HG02970 (cell line): Measurements from ENCODE around the gene UBE3D.
"Not testable (repeated sequence)": the region's sequence is repeated elsewhere in the genome, so short reads cannot be mapped to it uniquely, and the experiment has no call there.

ENCODE experiments used
- ATAC-seq: cut with Tn5 transposase; IDR thresholded peaks from one replicate; pipeline ENCODE4 v1.9.1; 2021; ENCODE audit warnings: mild to moderate bottlenecking, moderate library complexity, moderate number of reproducible peaks; ENCODE audit not compliant: unreplicated experiment, low FRiP score

The UBE3D gene

DNA sequence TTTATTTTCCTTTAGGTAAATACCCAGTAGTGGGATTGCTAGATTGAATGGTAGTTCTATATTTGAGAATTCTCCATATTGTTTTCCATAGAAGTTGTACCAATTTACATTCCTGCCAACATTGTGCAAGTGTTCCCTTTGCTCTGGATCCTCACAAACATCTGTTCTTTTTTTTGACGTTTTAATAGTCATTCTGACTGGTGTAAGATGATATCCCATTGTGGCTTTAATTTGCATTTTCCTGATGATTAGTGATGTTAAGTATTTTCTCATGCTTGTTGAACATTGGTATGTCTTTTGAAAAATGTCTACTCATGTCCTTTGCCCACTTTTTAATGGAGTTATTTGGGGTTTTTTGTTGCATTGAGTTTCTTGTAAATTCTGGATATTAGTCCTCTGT, 85.6 kb downstream of the UBE3D start:
- no peak for ATAC-seq

DNA sequence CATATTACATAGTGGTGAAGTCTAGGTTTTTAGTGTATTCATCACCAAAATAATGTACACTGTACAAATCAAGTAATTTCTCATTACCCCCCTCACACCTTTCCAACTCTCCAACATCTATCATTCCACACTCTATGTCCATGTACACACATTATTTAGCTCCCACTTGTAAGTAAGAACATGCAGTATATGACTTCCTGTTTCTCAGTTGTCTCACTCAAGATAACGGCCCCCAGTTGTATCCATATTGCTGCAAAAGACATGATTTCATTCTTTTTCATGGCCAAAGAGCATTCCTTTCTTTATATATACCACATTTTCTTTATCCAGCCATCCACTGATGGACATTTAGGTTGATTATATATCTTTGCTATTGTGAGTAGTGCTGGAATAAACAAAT, 86.0 kb downstream of the UBE3D start:
- no peak for ATAC-seq

DNA sequence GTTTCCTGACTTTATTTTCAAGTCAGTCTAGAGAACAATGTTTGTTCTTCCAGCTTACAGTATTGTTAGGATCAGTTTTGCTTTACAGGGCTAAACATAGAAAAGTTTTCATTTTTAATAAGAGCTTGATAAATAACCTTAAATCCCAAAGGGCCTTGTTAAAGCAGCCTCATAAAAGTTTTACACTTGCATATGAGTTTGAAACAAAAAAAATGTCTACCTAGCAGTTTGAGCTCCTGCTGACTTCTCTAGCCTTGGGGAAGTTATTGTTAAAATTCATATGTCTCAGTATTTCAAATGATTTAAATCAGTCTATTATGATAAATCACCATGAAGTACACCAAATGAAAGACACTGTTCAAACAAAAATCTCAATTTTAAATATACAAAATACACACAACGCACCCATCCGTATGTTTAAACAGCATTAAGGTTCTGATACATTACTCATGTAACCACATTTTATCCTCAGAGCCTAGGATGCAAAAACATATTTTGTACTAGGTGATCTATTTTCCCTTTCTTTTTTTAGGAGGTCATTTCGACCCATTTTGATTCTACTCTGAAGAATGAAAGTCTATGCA, 87.2 kb downstream of the UBE3D start:
- ATAC-seq = no peak

DNA sequence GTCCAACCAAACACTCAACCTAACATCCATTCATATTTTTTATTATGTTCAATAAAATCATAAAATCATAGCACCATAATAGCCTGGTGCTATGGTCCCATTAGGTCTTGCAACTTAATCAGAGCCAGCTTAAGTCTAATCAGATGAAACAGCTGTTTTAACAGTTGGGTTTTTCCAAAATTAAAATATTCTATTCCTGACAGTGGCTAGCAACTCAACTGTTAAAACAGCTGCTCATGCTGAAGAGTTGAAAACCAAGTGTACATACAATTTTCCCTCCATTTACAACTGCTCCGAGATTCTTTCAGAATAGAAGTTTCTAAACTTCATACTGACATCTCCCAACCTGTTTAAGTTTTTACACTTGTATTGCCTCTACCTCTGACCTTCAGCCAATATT, 89.5 kb downstream of the UBE3D start:
- ATAC-seq = no peak

DNA sequence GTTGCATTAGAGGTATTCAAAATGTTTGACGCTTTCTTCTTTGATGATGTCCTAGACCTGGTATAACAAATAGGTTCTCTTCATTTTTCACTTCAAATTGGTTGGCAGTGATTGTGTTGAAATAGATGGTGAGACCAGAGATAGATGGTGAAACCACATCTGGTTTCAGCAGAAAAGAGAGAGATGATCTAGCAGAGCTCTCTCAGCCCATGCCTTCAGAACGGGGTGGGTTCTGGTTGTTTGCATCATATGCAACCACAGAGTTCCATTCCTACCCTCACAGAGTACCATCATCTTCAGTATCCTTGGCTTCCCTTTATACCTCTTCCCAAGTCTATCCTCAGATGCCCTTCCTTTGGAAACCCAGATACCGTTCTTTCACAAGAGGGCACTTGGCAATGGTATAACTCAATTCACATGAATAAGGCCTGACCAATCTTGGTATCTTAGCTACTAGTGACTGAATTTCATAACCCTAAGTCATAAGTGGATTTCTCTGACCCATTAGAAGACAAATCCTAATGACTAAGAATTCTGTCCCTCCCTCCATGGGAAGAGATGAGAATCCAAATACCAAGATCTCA, 93.7 kb downstream of the UBE3D start:
- ATAC-seq = no peak

DNA sequence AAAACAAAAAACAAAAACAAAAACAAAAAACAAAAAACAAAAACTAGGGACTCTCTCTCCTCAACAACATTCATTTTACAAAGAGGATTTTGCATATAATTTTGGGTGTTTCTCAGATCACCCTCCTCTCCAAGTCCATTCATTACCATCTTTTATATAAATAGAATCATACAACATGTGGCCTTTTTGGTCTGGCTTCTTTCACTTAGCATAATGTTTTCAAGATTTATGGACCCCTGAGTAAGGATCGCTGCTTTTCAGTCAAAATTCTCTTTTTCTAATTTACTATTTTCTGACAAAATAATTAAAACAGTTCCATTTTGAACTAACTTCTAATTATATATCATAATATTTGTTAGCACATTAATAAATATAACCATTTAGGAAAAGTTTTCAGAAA, 94.8 kb downstream of the UBE3D start:
- no peak for ATAC-seq

DNA sequence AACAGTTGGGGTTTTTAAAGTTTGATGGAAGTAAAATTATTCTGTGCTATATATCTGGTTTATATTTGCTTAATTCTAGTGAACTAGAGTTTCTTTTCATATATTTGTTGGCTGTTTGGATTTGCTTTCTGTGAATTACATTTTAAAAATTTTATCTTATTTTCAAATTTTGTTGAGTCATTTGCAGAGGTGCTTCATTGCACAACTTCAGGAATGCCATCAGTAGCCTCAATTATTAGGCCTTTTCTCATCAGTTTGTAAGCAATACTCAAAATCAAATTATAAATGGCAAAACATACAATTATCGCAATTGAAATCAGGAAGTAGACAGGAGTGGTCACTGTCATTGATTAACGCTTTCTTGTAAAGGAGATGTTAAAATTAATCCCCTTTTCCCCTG, 96.9 kb downstream of the UBE3D start:
- ATAC-seq = no peak

DNA sequence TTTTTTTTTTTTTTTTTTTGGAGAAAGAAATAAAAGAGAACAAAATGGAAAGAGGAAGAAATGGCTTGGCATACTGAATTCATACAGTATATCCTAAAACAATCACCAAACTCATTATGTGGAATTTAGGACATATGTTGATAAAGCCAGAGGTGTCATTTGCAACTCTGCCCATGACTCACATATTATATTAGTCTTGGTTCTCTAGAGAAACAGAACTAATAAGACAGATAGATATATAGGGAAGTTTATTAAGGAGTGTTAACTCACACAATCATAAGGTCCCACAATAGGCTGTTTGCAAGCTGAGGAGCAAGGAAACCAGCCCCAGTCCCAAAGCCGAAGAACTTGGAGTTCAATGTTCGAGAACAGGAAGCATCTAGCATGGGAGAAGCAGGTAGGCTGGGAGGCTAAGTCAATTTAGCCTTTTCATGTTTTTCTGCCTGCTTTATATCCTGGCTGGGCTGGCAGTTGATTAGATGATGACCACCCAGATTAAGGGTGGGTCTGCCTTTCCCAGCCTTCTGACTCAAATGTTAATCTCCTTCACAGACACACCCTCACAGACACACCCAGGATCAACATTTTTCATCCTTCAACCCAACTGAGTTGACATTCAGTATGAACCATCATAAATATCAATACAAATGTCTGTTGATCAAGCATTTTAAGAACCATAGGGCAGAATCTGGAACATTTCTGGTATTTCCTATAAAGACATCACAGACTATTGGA, 102.3 kb downstream of the UBE3D start:
- no peak for ATAC-seq

DNA sequence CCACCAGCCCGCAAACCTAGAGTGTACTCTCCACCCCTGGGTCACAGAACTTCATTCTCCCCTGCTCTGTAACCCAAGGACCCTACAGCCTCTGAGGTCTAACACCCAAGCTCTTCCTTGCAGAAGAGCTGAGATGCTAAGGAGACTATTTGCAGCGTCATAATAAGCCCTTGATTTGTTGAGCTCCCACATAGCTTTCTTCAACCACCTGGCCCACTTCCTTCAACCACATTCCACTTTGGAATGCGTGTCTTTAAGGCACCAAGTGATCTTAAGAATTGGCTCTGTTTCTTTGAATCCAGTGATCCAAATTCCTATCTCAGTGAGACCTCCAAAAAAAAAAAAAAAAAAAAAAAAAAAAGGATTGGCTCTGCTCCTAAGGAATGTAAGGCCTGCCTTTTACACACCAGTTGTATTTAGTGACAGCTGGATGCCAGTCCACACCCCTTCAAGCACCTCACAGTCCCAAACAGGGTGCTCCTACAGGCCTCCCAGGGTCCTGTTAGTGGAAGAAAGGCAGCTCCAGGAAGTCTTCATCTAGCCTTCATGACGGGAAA, 106.2 kb downstream of the UBE3D start:
- no peak for ATAC-seq

DNA sequence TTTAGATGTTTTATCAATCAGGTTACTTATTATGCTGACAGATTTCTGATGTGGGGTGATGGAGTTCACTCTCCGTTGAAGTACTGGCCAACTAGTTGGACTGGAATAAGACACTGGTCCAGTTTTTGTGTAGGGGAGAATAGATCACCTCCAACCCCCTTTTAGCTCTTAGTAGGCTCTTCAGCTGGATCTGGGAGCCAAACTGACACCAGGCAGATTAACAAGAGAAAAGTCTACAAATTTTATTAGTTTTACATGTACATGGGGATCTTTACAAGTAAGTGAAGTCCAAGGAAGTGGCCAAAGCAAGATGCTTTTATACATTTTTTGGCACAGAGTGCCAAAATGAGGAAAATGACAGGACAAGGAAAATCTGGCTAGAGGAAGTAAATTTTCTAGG, 107.1 kb downstream of the UBE3D start:
- ATAC-seq = no peak

DNA sequence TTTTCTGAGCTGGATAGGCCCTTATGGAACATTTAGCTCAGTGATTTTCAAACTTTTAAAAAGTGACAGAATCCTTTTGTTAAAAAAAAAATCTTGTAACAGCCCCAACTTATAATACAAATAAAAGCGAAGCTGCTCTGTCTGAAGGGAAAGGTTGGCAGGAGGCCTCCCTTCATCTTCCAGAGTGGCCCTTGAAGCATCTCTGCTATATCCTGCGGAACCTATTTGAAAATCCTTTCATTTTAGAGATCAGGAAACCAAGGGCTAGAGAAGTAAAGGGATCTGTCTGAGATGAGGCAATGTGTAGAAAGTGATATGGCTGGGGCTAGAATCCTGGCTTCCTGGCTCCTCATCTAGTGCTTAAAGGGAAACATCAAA, 107.8 kb downstream of the UBE3D start:
- no peak for ATAC-seq

DNA sequence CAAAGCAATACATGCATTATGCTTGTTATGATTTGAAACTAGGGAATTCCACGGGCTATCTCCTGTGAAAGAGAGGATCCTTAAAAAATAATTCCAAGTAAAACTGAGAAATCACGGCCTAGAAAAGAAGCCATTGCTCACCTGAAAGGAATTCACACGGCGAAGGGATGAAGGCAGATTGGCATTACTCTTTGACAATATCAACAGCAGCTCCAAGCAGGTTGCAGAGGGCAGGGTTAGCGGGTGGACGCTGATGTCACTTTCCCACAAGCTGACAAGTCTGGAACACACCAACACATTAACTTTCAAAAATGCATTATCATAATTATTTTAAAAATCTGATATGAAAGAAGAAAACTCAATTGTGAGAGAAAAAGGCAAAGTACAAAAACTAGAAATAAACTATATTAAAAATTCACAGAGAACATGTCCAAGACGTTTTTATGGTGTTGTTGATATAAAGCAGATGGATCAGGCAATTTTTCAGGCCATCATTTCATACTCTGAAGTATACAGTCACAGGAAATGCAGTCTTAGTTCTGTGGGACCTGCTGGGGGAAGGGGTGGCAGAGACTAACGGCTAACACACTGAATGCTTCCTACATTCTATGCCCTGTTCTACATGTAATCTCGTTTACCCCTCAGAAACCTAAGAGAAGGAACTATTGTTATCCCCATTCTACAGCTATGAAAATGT, 108.3 kb downstream of the UBE3D start:
- ATAC-seq = no peak

DNA sequence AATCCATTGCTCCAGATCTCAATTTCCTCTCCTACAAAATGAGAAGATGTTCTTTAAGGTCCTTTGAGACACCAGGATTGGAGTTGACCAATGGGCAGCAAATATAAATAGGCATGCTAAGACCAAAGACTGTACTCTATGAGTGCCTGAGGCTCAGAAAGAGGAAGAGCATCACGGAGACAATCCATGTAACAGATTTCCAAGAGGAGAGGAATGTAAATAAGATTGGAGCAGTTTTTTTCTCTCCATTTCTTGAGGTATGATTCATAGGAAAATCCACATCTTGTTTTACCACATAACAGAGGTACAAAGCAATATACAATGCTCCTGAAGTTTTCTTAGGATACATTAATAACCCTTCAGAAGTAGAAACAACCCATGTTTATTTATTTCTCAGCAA, 109.8 kb downstream of the UBE3D start:
- ATAC-seq = no peak

DNA sequence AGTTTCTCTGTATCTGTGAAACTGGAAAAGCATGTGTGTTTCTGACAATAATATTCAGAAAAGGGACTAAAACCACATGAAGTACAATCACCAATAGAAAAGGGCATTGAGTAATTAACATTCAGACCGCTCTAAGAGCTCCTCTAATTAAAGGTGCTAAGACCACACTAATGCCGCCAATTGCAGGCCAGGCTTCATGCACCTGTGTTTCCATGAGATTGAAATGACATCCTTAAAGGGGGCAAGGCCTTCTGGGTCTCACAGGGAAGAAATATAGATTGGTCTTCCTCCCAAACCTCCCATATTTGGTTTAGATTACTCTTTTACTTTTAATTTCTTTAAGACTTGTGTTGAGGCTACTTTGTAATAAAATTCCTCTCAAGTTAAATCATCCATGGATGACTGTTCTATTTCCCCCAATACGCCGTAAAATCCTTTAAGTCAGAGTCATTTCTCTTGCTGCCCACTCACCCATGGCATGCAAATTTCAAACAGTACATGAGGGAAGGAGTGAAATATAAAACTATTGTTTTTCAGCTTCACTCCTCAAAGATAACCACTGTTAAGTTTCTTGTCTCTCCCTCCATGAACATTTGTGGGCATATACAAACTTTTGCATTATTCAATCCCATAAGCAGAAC, 110.6 kb downstream of the UBE3D start:
- peak; percentile 53 for ATAC-seq

DNA sequence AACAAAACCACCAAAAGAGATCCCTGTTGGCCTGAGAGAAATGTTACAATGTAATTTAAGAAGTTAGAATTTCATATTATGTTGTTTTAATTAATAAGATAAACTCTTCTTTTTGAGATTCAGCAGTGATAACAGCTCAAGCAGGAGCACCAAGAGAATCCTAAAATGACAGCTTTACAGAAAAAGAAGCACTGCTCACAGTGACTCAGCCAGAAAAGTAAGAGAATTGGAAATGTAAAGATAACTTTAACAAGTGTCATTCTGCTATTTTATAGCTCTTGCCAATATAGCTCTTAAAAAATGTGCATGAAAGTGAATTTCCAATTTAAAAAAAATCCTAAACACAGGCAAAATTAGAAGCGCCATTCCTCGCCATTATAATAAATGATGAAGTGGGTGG, 111.3 kb downstream of the UBE3D start:
- no peak for ATAC-seq

DNA sequence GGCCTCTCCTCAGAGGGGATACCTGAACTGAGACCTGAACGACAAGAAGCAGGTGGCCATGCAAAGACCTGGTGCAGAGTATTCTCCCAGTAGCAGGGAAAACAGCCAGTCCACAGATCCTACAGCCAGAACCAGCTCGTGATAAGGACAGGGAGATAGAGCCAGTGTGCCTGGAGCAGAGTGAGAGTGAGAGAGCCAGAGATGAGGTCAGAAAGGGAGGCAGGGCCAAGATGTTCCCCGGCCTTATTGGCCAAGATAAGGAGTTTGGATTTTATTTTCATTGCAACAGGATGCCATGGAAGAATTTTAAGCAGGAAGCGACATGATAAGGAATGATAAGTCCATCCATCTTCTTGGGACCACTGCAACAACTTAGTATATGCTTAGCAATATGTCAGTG, 111.8 kb downstream of the UBE3D start:
- no peak for ATAC-seq

DNA sequence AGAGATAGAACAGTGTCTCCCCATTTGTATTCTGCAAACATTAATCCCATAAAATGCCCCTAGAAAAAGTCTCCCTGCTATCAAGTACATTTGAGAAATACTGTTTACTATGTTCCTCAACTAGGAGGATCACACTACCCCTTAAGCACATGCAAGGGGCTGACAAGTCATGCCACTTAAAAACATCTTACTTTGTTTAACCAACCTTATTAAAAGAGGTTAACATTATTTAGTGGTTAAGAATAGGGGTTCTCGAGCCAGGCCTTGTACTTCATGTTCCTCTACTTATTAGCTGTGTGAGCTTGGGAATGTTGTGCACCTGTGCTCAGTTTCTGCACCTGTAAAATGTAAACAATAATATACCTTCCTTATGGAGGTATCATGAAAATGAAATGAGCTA, 113.7 kb downstream of the UBE3D start:
- no peak for ATAC-seq

DNA sequence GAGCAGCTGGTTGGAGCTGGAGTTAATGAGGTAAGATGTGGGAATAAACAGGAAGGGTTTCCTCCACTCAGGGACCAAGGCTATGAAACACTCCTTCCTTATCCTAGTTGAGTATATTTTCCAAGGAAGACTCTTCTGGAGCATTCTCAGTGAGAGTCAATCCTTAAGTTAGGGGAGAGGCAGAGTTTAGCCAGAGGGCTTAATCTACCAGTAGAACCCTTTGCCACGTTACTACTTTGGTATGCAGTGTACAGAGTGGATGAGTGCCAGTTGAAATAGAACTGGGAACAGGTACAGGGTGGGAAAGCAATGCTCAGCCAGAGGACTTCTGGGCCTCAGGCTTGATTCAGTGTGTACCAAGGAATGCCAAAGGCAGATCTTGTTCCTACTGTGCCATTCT, 114.3 kb downstream of the UBE3D start:
- no peak for ATAC-seq

DNA sequence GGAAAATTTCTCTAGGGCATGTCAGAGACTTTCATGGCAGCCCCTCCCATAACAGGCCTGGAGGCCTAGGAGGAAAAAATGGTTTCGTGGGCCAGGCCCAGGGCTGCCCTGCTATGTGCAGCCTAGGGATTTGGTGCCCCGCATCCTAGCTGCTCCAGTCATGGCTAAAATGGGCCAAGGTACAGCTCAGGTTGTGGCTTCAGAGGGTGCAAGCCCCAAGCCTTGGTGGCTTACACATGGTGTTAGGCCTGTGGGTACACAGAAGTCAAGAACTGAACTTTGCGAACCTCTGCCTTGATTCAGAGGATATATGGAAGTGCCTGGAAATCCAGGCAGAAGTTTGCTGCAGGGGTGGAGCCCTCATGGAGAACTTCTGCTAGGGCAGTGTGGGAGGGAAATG, 134.7 kb downstream of the UBE3D start:
- not testable (repeated sequence) for ATAC-seq

DNA sequence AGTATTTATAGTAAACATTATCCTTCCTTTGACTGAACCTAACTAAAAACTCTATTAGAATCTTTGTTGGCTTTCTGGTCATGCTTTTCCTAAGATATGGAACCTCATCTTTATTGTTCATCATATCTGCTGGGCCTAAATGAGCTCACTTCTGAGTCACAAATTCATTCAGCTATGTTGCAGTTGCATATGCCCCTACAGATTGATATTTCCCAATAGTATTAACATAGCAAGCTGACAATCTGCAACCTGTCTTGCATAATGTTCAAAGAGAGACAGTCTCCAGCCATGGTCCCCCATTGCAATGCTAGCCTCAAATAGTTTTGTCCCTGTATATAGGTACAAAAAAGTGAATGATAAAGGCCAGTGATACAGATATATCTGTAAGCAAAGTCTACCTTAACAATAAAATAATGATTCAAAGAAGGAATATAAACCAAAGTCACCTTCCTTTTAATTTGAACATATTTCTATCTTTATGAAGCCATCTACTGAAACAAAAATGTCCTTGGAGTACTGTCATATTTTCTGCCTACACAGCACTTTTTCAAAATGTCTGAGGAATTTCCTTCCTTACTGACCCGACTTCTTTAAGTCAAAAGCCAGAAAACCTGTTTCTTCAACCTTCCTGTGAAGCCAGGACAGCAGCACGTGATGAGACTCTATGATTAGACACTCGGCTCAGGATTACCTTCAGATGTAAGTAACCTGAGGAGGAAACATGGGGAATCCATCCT, 140.7 kb downstream of the UBE3D start:
- ATAC-seq = no peak
